ENCODE measurements around the gene TLL2.

Gene TLL2

GRCh38 chr10:96395931-96396877, 117.5 kb downstream of the TLL2 start:
- DNase-seq (ENCODE audit: low read depth in 2 of 2) = peak in 1 of 2 experiments; percentile 28

- no peak for DNase-seq (ENCODE audit: low read depth in 2 of 2)
Observed at GRCh38 chr10:96390460-96390864, 123.3 kb downstream of the TLL2 start.

- DNase-seq (ENCODE audit: low read depth in 2 of 2) = no peak
Observed at GRCh38 chr10:96389785-96390184, 123.9 kb downstream of the TLL2 start.

GRCh38 chr10:96387601-96388000, 126.1 kb downstream of the TLL2 start:
- peak; percentile 65 to 71 for DNase-seq (ENCODE audit: low read depth in 2 of 2)

GRCh38 chr10:96387161-96387560, 126.6 kb downstream of the TLL2 start:
- DNase-seq (ENCODE audit: low read depth in 2 of 2) = peak; percentile 33 to 44

- DNase-seq (ENCODE audit: low read depth in 2 of 2) = no peak
Observed at GRCh38 chr10:96384506-96384905, 129.2 kb downstream of the TLL2 start.

GRCh38 chr10:96380821-96381220, 132.9 kb downstream of the TLL2 start:
- DNase-seq (ENCODE audit: low read depth in 2 of 2) = no peak

GRCh38 chr10:96379758-96380157, 134.0 kb downstream of the TLL2 start:
- no peak for DNase-seq (ENCODE audit: low read depth in 2 of 2)

GRCh38 chr10:96378741-96379140, 135.0 kb downstream of the TLL2 start:
- DNase-seq (ENCODE audit: low read depth in 2 of 2) = no peak

GRCh38 chr10:96377816-96378294, 135.9 kb downstream of the TLL2 start:
- no peak for DNase-seq (ENCODE audit: low read depth in 2 of 2)

- no peak for DNase-seq (ENCODE audit: low read depth in 2 of 2)
Observed at GRCh38 chr10:96376483-96376882, 137.2 kb downstream of the TLL2 start.

GRCh38 chr10:96374985-96375830, 138.5 kb downstream of the TLL2 start:
- DNase-seq (ENCODE audit: low read depth in 2 of 2) = peak; percentile 72 to 77

- no peak for DNase-seq (ENCODE audit: low read depth in 2 of 2)
Observed at GRCh38 chr10:96374639-96374984, 139.1 kb downstream of the TLL2 start.

GRCh38 chr10:96374004-96374403, 139.7 kb downstream of the TLL2 start:
- no peak for DNase-seq (ENCODE audit: low read depth in 2 of 2)

GRCh38 chr10:96371356-96371755, 142.4 kb downstream of the TLL2 start:
- DNase-seq (ENCODE audit: low read depth in 2 of 2) = no peak

- DNase-seq (ENCODE audit: low read depth in 2 of 2) = no peak
Observed at GRCh38 chr10:96370584-96371157, 143.1 kb downstream of the TLL2 start.

- DNase-seq (ENCODE audit: low read depth in 2 of 2) = no peak
Observed at GRCh38 chr10:96369890-96370583, 143.7 kb downstream of the TLL2 start.

GRCh38 chr10:96368971-96369370, 144.8 kb downstream of the TLL2 start:
- DNase-seq (ENCODE audit: low read depth in 2 of 2) = no peak

- no peak for DNase-seq (ENCODE audit: low read depth in 2 of 2)
Observed at GRCh38 chr10:96367470-96367869, 146.3 kb downstream of the TLL2 start.

GRCh38 chr10:96366508-96366907, 147.2 kb downstream of the TLL2 start:
- no peak for DNase-seq (ENCODE audit: low read depth in 2 of 2)

GRCh38 chr10:96365571-96365970, 148.2 kb downstream of the TLL2 start:
- DNase-seq (ENCODE audit: low read depth in 2 of 2) = no peak

- no peak for DNase-seq (ENCODE audit: low read depth in 2 of 2)
Observed at GRCh38 chr10:96360766-96361165, 153.0 kb downstream of the TLL2 start.
